Measurements from ENCODE around the gene GRID2IP. TPM values are rescaled to one million over a fixed set of nuclear protein-coding genes. Genes with fewer than 3 reads are reported as not detected.

The GRID2IP gene
- not detected in 2 replicates for total RNA-seq

GRCh38 chr7:6551016-6551511, at the start of gene GRID2IP:
GRID2IP (minus strand) TSS chr7:6551461; CDS start chr7:6551436, 25 bp downstream.

GRCh38 chr7:6589829-6590644, 38.8 kb upstream of the GRID2IP start, which contains the start of gene INTS15:
INTS15 (plus strand) TSS chr7:6590021; CDS start chr7:6590284, 263 bp downstream.

GRCh38 chr7:6577369-6578113, 26.3 kb upstream of the GRID2IP start, which contains the start of gene ZDHHC4:
ZDHHC4 (plus strand) TSS chr7:6577454; CDS start chr7:6580562, 3,108 bp downstream.

DNA sequence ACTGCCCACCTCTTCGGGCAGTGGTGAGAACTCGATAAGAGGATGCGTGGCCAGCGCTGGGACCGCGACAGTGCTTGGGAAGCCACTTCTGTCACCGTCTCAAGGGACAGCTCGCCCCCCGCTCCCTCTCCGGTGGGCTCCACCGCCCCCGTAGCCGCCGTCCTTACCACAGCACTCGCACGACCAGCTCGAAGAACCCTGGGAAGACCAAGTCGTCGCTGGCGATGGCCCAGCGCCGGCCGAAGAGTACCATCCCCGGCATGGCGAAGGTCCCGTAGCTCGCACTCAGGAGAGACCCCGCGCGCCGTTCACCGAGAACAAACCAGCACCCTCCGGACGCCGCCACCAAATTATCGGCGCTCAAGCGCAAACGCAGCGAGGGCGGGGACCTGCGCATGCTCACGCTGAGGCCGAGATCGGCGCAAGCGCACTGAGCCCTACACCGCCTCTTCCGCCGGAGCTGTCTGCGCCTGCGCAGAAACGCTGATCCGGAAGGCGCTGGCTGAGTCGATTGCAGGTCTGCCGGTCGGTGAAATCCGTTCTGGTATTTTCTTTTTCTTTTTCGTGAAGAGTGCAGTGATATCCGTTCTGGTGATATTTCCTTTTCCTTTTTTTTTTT, 103.6 kb downstream of the GRID2IP start, which contains the start of gene DAGLB:
DAGLB (minus strand) TSS at position 374 of the 619 bp plus-strand sequence; CDS start at position 262, 112 bp downstream.

Other genes with a start within 250 kb of the GRID2IP start
- 14.0 and 14.7 TPM in 2 replicates for gene FAM220A, start 202.5 kb downstream of the GRID2IP start, total RNA-seq
- gene RAC1, start 176.9 kb downstream of the GRID2IP start, total RNA-seq = 42.9 and 53.9 TPM in 2 replicates
- gene DAGLB, start 103.5 kb downstream of the GRID2IP start, total RNA-seq = 21.1 and 22.2 TPM in 2 replicates
- 146 and 149 TPM in 2 replicates for gene KDELR2, start 67.3 kb downstream of the GRID2IP start, total RNA-seq
- gene ZDHHC4, start 26.0 kb upstream of the GRID2IP start, total RNA-seq = 33.0 and 37.7 TPM in 2 replicates
- gene INTS15, start 38.6 kb upstream of the GRID2IP start, total RNA-seq = 9.1 and 11.2 TPM in 2 replicates
- gene ZNF853, start 64.1 kb upstream of the GRID2IP start, total RNA-seq = 0.15 and 0.97 TPM in 2 replicates
- 11.1 and 12.3 TPM in 2 replicates for gene ZNF316, start 85.9 kb upstream of the GRID2IP start, total RNA-seq
- 11.7 and 13.4 TPM in 2 replicates for gene ZNF12, start 155.5 kb upstream of the GRID2IP start, total RNA-seq
- 0.15 TPM in 1 of 2 replicates, not detected in the other for gene RSPH10B2, start 202.6 kb upstream of the GRID2IP start, total RNA-seq

All from epithelial cell of umbilical artery (primary cell).